ENCODE results near the gene BROX. TPM values are rescaled to one million over a fixed set of nuclear protein-coding genes. Genes with fewer than 3 reads are reported as not detected.
"Not testable (repeated sequence)": the region's sequence is repeated elsewhere in the genome, so short reads cannot be mapped to it uniquely, and the experiment has no call there.

Gene BROX
- polyA plus RNA-seq (2013, experiment 1 of 4) = 30.2 TPM
- 30.6 TPM for polyA plus RNA-seq (2013, experiment 2 of 4)
- 29.4 TPM for polyA plus RNA-seq (2013, experiment 3 of 4)
- polyA plus RNA-seq (2013, experiment 4 of 4) = 28.9 TPM

DNA sequence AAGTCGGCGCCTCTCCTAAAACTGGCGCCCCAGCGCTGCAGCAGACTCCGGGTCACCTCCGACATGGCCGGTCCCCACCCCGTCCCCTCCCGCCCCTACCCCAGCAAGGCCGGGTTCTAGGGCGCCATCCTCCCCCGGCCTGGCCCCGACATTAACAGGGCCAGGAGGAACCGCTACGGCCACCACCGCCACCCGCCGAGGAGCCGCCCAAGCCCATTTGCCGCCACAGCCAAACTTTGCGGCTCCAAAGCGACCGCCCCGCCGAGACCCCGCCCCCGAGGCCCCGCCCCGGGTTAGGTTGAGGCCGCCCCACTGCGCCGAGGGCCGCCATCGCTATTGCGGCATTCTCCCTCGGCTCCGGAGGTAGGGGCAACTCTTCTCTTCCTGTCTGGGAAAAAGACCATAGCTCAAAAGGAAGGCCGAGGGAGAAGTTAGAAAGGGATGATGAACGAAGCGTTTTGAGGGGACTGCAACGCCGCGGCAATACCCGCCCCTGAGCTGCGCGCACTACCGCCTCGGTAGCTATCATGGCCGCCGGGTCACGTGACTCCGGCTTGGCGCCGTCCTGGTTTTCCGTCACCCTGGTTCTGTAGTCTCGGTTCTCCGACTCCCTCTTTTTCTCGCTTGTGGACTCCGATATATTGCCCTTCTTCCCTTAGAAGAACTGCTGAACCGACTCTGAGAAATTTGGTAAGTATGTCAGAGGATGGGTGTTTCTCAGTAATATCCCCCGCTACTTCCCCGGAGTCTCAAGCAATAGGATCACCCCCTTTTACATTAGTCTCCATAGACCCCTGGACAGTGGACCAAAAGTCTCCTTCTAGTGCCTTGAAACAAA lies at the start of gene BROX, which contains the start of gene AIDA:
TSS of gene BROX (plus strand) at position 312 of the 838 bp plus-strand sequence. CDS start 3,136 bp downstream, outside the sequence.
TSS of gene AIDA (minus strand) at position 239 of the 838 bp plus-strand sequence. CDS start at position 65, 174 bp downstream.
- 0 to 1% methylated on average over 51 to 52 of the region's 62 CpGs for whole genome bisulfite sequencing, 2 experiments
- peak within 1 kb of the TSS; percentile 79 for H3K4me3 ChIP-seq (ENCODE audit: insufficient read depth, low read depth, low read length)
- H3K9me3 ChIP-seq (ENCODE audit: control insufficient read depth, low read length) = no peaks in the 10 kb centered on the region
- H3K27me3 ChIP-seq (ENCODE audit: control insufficient read depth, insufficient read depth, low read length, poor library complexity, severe bottlenecking) = no peaks in the 10 kb centered on the region
- H3K36me3 ChIP-seq (ENCODE audit: control insufficient read depth, insufficient read depth, low read length) = peaks cover 7% of the 10 kb centered on the region
- H3K27ac ChIP-seq (ENCODE audit: insufficient read depth, low read depth, low read length, poor library complexity, severe bottlenecking) = peak within 1 kb of the TSS; percentile 72
- H3K4me1 ChIP-seq (ENCODE audit: control insufficient read depth, insufficient read depth, low read length) = no peaks in the 10 kb centered on the region

- H3K9me3 ChIP-seq (ENCODE audit: control insufficient read depth, low read length) = no peaks in the 10 kb centered on the region
- no peaks in the 10 kb centered on the region for H3K27me3 ChIP-seq (ENCODE audit: control insufficient read depth, insufficient read depth, low read length, poor library complexity, severe bottlenecking)
- H3K4me1 ChIP-seq (ENCODE audit: control insufficient read depth, insufficient read depth, low read length) = no peaks in the 10 kb centered on the region
- no peak overlapping the region for H3K4me3 ChIP-seq (ENCODE audit: insufficient read depth, low read depth, low read length)
- no peak overlapping the region for H3K27ac ChIP-seq (ENCODE audit: insufficient read depth, low read depth, low read length, poor library complexity, severe bottlenecking)
- peaks cover 56% of the 10 kb centered on the region for H3K36me3 ChIP-seq (ENCODE audit: control insufficient read depth, insufficient read depth, low read length)
- WGBS, 2 experiments = 96% methylated on average over 4 of the region's 4 CpGs
Measured at GRCh38 chr1:222663431-222663934, 48.9 kb upstream of the BROX start.

DNA sequence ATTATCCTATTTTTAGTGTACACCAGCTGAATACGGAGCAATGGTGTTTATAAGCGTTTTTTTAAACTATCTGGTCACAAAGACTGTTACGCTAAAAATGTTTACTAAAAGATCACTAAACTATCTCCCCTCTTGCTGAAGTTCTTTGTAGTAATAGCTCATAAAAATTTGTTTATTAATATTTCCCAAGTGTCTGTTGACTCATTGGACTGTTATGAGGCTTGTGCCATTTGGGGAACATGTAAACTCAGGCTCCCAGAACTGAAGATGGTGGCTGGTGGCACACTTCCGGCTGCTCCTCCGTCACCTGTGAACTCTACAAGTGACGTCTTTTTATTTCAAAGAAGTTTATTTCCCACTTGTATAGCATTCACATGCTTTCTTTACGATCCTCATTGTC lies 46.4 kb upstream of the BROX start:
- no peaks in the 10 kb centered on the region for H3K4me1 ChIP-seq (ENCODE audit: control insufficient read depth, insufficient read depth, low read length)
- H3K27ac ChIP-seq (ENCODE audit: insufficient read depth, low read depth, low read length, poor library complexity, severe bottlenecking) = no peak overlapping the region
- H3K36me3 ChIP-seq (ENCODE audit: control insufficient read depth, insufficient read depth, low read length) = peaks cover 45% of the 10 kb centered on the region
- H3K9me3 ChIP-seq (ENCODE audit: control insufficient read depth, low read length) = no peaks in the 10 kb centered on the region
- 93 to 99% methylated on average over 5 to 7 of the region's 7 CpGs for WGBS, 2 experiments
- no peak overlapping the region for H3K4me3 ChIP-seq (ENCODE audit: insufficient read depth, low read depth, low read length)
- H3K27me3 ChIP-seq (ENCODE audit: control insufficient read depth, insufficient read depth, low read length, poor library complexity, severe bottlenecking) = no peaks in the 10 kb centered on the region

- not testable (repeated sequence) for H3K4me1 ChIP-seq (ENCODE audit: control insufficient read depth, insufficient read depth, low read length); H3K27ac ChIP-seq (ENCODE audit: insufficient read depth, low read depth, low read length, poor library complexity, severe bottlenecking); H3K4me3 ChIP-seq (ENCODE audit: insufficient read depth, low read depth, low read length); H3K27me3 ChIP-seq (ENCODE audit: control insufficient read depth, insufficient read depth, low read length, poor library complexity, severe bottlenecking); H3K9me3 ChIP-seq (ENCODE audit: control insufficient read depth, low read length)
- WGBS, 2 experiments = no CpG with 5 or more reads among the region's 4 CpGs
- H3K36me3 ChIP-seq (ENCODE audit: control insufficient read depth, insufficient read depth, low read length) = peaks cover 28% of the 10 kb centered on the region
Measured at GRCh38 chr1:222668184-222668583, 44.2 kb upstream of the BROX start.

DNA sequence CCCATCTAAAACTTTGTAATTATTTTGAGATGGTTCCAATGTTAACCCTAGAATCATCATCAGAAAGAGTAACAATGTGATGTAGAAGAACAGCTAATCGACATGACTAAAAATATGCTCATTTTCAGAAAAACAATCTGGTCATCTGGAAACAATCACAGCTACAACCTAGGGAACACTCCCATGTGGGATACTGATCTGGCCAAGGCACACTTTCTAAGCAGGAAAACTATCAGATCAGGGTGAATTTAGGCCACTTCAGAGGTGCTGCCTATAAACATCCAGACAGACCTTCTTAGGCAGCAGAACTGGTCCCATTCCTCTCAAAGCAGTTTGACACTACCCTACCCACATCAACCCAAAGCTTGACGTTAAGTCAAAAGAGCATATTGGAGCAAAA lies 43.3 kb upstream of the BROX start:
- H3K9me3 ChIP-seq (ENCODE audit: control insufficient read depth, low read length); H3K27ac ChIP-seq (ENCODE audit: insufficient read depth, low read depth, low read length, poor library complexity, severe bottlenecking); H3K4me3 ChIP-seq (ENCODE audit: insufficient read depth, low read depth, low read length); H3K27me3 ChIP-seq (ENCODE audit: control insufficient read depth, insufficient read depth, low read length, poor library complexity, severe bottlenecking); H3K4me1 ChIP-seq (ENCODE audit: control insufficient read depth, insufficient read depth, low read length): not testable (repeated sequence)
- WGBS, 2 experiments = no CpG with 5 or more reads among the region's 2 CpGs
- peaks cover 22% of the 10 kb centered on the region for H3K36me3 ChIP-seq (ENCODE audit: control insufficient read depth, insufficient read depth, low read length)

DNA sequence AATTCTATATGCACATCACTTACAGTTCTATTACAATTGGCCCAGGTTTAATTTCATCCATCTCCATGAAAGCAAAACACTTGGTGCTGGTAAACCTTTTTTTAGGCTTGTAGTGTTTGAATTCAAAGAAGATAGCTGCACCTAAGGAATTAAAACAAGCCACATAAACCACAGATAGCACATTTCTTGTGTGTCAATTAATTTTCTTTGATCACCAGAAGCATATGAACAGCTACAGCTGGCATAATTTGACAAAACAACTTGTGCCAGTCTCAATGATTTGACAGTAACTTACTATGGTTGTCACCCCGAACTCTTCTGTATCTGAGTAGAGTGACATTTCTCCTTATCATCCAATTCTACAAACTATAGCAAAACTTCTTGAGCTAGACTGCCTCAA lies 42.3 kb upstream of the BROX start:
- Histone ChIP-seq H3K36me3 (ENCODE audit: control insufficient read depth, insufficient read depth, low read length) (peaks cover 16% of the 10 kb centered on the region), H3K27ac (ENCODE audit: insufficient read depth, low read depth, low read length, poor library complexity, severe bottlenecking) (no peak overlapping the region), H3K9me3 (ENCODE audit: control insufficient read depth, low read length) (no peaks in the 10 kb centered on the region), H3K27me3 (ENCODE audit: control insufficient read depth, insufficient read depth, low read length, poor library complexity, severe bottlenecking) (no peaks in the 10 kb centered on the region), H3K4me3 (ENCODE audit: insufficient read depth, low read depth, low read length) (no peak overlapping the region), H3K4me1 (ENCODE audit: control insufficient read depth, insufficient read depth, low read length) (no peaks in the 10 kb centered on the region)
- WGBS, 2 experiments = 91 to 100% methylated on average over 1 of the region's 1 CpG

DNA sequence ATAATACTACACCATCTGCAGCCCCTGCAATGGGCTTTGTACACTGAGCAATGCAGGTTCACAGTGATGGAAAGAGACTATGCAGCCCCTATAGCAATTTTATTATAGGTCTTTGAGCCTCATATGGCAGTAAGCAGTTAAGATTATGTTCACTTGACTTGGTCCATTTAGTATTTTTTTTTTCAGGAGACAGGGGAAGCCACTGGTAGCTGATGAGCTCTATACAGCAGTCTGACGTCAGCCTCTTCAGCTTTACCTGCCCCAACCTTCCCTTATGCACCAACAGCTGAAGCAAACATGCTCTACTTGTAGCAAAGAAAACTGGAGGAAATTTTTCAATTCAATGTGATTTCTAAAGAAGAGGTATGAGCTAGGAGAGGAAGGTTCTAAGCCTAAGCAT lies 32.3 kb upstream of the BROX start:
- H3K9me3 ChIP-seq (ENCODE audit: control insufficient read depth, low read length) = no peaks in the 10 kb centered on the region
- 87 to 100% methylated on average over 1 of the region's 1 CpG for whole genome bisulfite sequencing, 2 experiments
- H3K4me3 ChIP-seq (ENCODE audit: insufficient read depth, low read depth, low read length) = no peak overlapping the region
- no peak overlapping the region for H3K27ac ChIP-seq (ENCODE audit: insufficient read depth, low read depth, low read length, poor library complexity, severe bottlenecking)
- no peaks in the 10 kb centered on the region for H3K27me3 ChIP-seq (ENCODE audit: control insufficient read depth, insufficient read depth, low read length, poor library complexity, severe bottlenecking)
- no peaks in the 10 kb centered on the region for H3K4me1 ChIP-seq (ENCODE audit: control insufficient read depth, insufficient read depth, low read length)
- H3K36me3 ChIP-seq (ENCODE audit: control insufficient read depth, insufficient read depth, low read length) = peaks cover 4% of the 10 kb centered on the region

- Histone ChIP-seq H3K4me1 (ENCODE audit: control insufficient read depth, insufficient read depth, low read length) (no peaks in the 10 kb centered on the region), H3K36me3 (ENCODE audit: control insufficient read depth, insufficient read depth, low read length) (peaks cover 9% of the 10 kb centered on the region), H3K9me3 (ENCODE audit: control insufficient read depth, low read length) (no peaks in the 10 kb centered on the region), H3K27ac (ENCODE audit: insufficient read depth, low read depth, low read length, poor library complexity, severe bottlenecking) (no peak overlapping the region), H3K4me3 (ENCODE audit: insufficient read depth, low read depth, low read length) (no peak overlapping the region), H3K27me3 (ENCODE audit: control insufficient read depth, insufficient read depth, low read length, poor library complexity, severe bottlenecking) (no peaks in the 10 kb centered on the region)
- WGBS, 2 experiments = 88 to 94% methylated on average over 1 of the region's 1 CpG
Measured at GRCh38 chr1:222691016-222691415, 21.3 kb upstream of the BROX start.

DNA sequence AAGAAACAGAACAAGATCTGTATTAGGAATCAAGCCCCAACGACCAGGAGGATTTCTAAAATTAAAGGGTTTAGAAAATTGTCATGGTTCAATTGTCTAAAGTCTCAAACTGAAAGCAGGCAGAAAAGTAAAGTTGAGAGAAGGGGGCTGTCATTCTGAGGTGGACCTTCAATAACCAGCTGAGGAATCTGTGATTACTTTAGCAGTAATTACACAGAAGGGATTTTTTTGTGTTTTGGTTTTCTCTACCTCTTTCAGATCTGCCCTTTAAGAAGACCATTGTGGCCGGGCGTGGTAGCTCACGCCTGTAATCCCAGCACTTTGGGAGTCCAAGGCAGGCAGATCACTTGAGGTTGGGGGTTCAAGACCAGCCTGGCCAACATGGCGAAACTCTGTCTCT lies 17.4 kb upstream of the BROX start:
- WGBS, 2 experiments = 88 to 91% methylated on average over 5 of the region's 5 CpGs
- Histone ChIP-seq H3K27ac (ENCODE audit: insufficient read depth, low read depth, low read length, poor library complexity, severe bottlenecking) (no peak overlapping the region), H3K4me3 (ENCODE audit: insufficient read depth, low read depth, low read length) (no peak overlapping the region), H3K4me1 (ENCODE audit: control insufficient read depth, insufficient read depth, low read length) (no peaks in the 10 kb centered on the region), H3K36me3 (ENCODE audit: control insufficient read depth, insufficient read depth, low read length) (peaks cover 6% of the 10 kb centered on the region), H3K27me3 (ENCODE audit: control insufficient read depth, insufficient read depth, low read length, poor library complexity, severe bottlenecking) (no peaks in the 10 kb centered on the region), H3K9me3 (ENCODE audit: control insufficient read depth, low read length) (no peaks in the 10 kb centered on the region)

DNA sequence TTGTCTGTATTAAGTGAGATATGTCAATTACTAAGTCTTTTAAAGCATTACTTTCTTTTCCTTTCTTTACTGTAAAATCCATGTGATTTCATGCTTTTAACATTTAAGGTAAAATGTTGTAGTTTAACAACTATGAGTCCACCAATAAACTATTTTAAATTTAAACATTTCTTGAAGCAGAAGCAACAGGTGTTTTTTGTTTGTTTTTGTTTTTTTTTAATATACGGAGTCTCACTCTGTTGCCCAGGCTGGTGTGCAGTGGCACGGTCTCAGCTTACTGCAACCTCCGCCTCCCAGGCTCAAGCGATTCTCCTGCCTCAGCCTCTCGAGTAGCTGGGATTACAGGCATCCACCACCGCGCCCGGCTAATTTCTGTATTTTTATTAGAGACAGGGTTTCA lies 15.6 kb upstream of the BROX start:
- Histone ChIP-seq H3K4me1 (ENCODE audit: control insufficient read depth, insufficient read depth, low read length) (no peaks in the 10 kb centered on the region), H3K27me3 (ENCODE audit: control insufficient read depth, insufficient read depth, low read length, poor library complexity, severe bottlenecking) (no peaks in the 10 kb centered on the region), H3K9me3 (ENCODE audit: control insufficient read depth, low read length) (no peaks in the 10 kb centered on the region), H3K36me3 (ENCODE audit: control insufficient read depth, insufficient read depth, low read length) (peaks cover 13% of the 10 kb centered on the region), H3K27ac (ENCODE audit: insufficient read depth, low read depth, low read length, poor library complexity, severe bottlenecking) (no peak overlapping the region), H3K4me3 (ENCODE audit: insufficient read depth, low read depth, low read length) (no peak overlapping the region)
- 88 to 95% methylated on average over 8 of the region's 8 CpGs for WGBS, 2 experiments

Measured in ectodermal cell (in vitro differentiated cells).